HG02981 (cell line): ENCODE results near the gene STS.

Experiments
- ATAC-seq: cut with Tn5 transposase; IDR thresholded peaks from one replicate; pipeline ENCODE4 v1.9.1; 2021; ENCODE audit warnings: mild to moderate bottlenecking, moderate library complexity; ENCODE audit not compliant: unreplicated experiment

The STS gene

DNA sequence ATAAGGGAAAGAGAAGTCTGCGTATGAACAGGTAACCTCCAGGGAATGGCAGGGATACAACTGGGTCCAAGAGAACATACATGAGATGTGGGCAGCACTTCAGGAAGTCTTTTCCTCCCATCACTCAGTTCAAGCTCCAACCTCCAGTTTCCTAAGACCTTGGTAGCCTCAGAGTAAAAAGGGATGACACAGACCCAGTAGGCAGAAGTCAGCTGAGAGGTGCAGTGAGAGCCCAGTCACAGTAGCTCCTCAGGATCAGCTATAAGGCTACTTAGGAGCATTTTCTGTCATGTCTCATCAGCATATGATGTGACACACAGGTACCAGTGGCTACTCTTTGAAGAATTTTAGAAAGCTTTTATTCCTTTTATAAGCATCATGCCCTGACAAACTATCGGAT is 12.5 kb upstream of the STS start:
- no peak for ATAC-seq

- ATAC-seq: no peak
Measured at GRCh38 chrX:7139202-7140081, 8.1 kb upstream of the STS start.

DNA sequence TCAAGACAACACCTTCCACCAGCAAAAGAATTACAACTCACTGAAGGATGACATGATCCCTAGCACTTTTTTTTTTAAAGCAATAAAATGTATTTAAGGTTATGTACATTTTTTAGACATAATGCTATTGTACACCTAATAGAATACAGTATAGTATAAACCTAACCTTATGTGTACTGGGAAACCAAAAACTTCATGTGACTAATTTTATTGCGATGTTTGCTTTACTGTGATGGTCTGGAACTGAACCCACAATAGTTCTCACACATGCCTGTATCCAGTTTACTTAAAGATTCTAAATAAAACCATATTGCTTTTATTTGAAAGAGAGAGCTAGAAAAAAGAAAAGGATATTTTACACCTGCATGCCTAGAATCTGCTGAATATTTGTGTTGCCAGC is 4.4 kb upstream of the STS start:
- ATAC-seq: no peak

DNA sequence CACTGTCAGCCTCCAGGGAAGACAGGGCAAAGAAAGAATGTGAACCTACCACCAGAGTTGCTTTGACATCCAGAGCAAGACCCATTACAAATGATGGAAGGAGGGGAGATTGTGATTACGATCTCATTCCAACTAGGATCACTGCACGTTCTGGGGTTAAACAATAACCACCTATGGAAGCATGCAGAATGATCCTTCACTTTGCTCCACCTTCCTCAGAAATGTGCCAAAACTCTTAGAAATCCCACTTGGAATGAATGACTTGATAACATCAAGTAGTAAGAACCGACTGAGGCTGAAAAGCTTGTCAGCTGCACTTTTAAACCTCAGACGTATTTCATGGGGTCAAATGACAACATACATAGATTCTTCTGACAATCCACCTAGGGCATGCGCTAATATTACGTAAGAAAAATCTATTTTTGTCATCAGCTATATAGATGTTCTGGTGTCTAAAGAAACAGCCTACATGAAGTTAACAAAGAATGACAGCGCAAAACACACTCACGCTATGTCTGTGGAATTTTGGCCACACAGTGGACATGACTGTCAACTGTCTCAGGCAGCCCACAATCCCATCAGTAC is 3.5 kb upstream of the STS start:
- ATAC-seq: no peak

DNA sequence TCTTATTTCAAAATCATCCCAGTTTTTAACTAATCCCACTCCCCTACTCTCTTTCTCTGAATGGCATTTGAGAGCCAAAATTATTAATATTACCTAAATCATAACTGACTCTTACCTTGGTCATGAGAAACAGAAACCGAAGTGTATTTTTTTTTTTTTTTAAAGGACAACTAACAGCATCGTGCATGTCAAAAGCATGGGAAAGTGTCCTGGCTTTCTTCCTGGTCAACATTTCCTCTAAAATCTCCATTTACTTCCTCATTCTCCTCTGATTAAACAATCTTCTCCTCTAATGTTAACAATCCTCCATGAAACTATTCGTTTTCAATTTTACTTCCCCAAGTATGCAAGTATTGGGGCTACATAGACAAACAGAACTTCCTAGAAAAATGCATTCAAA is 2.1 kb upstream of the STS start:
- ATAC-seq: no peak

- ATAC-seq: no peak
Measured at GRCh38 chrX:7146020-7146702, 1.4 kb upstream of the STS start.

DNA sequence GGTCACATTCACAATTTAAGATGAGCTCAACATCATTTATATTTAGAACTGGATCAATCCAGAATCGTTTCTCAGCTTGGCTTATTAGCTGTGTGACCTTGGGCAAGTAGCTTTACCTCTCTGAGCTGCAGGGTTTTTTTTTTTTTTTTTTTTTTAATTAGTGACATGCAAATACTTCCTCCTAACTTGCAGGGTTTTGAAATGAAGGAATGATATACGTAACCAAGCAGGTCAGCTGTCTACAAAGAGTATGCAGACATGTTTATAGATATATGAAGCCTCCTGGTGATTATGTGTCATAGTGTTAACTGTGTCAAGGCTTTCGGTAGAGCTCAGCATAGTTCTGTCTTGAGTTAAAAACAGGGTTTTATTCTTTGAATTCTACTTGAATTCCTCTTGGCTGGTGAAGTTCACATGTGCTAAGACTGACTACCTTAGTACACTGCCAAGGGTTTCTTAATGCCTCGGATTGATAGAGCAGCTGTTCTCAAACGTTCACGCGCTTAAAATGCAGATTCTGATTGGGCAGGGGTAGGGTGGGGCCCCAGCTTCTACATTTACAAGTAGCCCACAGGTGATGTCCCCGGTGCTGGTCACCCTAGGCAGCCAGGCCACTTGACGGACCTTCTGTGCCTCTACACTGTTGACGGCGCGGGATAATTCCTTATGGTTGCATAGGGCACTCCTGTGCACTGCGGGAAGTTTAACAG is 654 bp upstream of the STS start:
- peak; percentile 22 for ATAC-seq

DNA sequence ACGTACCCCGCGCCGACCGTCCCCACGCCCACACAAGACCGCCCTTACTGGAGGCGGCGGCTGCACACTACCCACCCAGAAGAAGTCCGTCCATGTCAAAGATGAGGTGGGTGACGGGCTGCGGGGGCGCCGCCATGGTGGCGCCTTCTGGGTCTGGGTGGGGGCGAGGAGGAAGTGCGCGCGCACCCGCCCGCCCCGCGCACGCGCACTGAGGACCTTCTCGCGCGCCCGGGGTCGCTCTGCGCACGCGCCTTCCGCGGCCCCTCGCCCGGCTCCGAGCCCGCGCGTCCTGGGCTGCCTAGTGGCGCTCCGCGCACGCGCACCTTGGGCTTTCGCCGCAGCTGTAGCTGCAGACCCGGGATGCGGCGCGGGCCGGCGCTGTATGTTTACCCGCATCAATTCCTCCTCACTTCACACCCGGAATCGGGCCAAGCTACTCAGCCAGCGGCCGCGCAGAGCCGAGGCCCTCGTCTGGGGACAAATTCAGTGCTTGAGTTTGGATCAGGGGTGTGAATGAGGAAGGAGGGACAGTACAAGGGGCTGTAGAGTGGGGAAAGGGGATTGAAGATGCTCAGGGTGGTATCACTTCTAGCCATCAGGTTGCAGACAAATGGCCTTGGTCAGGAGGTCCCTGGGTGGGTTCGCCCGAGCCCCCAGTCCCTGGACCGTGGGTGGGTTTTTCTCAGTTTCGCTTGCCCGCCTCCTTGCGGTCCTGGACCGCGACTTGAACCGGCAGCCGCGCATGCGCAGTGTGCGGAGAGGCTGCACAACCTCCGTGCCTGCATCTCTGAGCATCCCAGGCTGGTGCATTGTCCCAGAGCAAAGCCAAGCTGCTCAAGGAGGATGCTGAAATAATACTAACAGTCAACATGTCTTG is 704 bp downstream of the STS start, which contains the start of gene PUDP:
Gene PUDP (minus strand): TSS at position 176 of the 877 bp plus-strand sequence. CDS start 40 bp downstream, at position 136.
- ATAC-seq: peak; percentile 70

GRCh38 chrX:7149411-7149810 is 1.9 kb downstream of the STS start:
- no peak for ATAC-seq

DNA sequence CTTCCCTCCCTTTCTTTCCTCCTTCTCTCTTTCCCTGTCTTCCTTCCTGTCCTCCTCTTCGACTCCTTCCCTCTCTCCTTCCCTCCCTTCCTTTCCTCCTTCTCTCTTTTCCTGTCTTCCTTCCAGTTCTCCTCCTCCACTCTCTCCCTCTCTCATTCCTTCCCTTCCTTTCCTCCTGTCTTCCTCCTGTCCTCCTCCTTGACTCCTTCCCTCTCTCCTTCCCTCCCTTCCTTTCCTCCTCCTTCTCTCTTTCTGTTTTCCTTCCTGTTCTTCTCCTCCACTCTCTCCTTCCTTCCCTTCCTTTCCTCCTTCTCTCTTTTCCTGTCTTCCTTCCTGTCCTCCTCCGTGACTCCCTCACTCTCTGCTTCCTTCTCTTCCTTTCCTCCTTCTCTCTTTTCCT is 5.7 kb downstream of the STS start:
- no peak for ATAC-seq

- ATAC-seq: no peak
Measured at GRCh38 chrX:7154041-7154597, 6.6 kb downstream of the STS start.

DNA sequence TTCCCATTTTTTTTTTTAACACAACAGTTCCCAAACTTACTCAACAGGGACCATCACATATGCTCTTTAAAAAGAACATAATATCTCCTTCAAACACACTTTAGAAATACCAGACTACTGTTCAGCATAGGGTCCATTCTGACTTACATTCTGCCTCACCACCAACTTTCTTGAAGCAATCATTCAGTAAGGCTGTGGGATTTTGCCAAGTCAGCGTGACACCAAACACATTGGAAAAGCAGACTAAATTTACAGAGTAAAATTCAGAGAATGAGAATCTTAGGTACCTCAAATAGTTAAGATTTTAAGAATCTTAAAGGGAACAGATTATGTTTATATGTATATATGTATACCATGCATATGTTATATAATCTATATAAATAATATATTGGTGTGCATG is 7.7 kb downstream of the STS start:
- no peak for ATAC-seq

GRCh38 chrX:7156879-7157278 is 9.4 kb downstream of the STS start:
- ATAC-seq: no peak

- no peak for ATAC-seq
Measured at GRCh38 chrX:7158468-7158990, 11.0 kb downstream of the STS start.

GRCh38 chrX:7159149-7159861 is 11.8 kb downstream of the STS start:
- ATAC-seq: no peak

DNA sequence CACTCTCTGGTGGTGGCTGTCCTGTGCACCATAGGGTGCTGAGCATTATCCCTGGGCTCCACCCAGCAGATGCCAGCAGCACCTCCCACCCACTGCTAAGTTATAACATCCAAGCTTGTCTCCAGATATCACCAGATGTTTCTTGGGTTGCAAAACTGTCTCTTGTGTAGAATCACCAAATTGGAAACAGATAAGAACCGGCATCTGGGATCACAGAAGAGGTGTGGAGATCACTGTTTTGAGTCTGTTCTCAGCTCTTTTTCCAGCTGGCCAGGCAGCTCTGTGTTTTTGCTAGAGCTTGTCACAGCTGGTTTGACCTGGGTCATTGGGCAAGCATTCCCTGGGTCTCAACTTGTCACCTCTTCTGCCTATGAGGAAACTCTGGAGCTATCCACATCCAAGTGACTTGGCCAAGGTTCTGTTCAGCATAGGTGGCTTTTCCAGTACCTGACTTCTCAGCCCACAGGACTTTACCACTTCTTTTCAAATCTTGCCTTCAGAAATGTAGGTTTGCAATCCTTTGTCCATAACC is 15.7 kb downstream of the STS start:
- ATAC-seq: no peak

GRCh38 chrX:7164174-7164573 is 16.7 kb downstream of the STS start:
- no peak for ATAC-seq

GRCh38 chrX:7168371-7168770 is 20.9 kb downstream of the STS start:
- no peak for ATAC-seq

- ATAC-seq: no peak
Measured at GRCh38 chrX:7169627-7170026, 22.1 kb downstream of the STS start.
